ENCODE results near the gene ZFAND3.

- TF ChIP-seq TEAD4 (IDR thresholded peaks at IDR 0.05; ENCODE audit: borderline replicate concordance, insufficient read depth) (no peak), PBX3 (IDR thresholded peaks at IDR 0.05) (no peak), EZH2phosphoT487 (IDR thresholded peaks at IDR 0.05; ENCODE audit: borderline replicate concordance, low read depth) (no peak), POLR2AphosphoS5 (IDR thresholded peaks at IDR 0.05; ENCODE audit: low read depth, low read length) (no peak), FOXM1 (IDR thresholded peaks at IDR 0.05; ENCODE audit: low read depth) (no peak), USF2 (IDR thresholded peaks at IDR 0.05; ENCODE audit: borderline replicate concordance, low read depth, low read length) (no peak)
- TF ChIP-seq, protein P1, sequence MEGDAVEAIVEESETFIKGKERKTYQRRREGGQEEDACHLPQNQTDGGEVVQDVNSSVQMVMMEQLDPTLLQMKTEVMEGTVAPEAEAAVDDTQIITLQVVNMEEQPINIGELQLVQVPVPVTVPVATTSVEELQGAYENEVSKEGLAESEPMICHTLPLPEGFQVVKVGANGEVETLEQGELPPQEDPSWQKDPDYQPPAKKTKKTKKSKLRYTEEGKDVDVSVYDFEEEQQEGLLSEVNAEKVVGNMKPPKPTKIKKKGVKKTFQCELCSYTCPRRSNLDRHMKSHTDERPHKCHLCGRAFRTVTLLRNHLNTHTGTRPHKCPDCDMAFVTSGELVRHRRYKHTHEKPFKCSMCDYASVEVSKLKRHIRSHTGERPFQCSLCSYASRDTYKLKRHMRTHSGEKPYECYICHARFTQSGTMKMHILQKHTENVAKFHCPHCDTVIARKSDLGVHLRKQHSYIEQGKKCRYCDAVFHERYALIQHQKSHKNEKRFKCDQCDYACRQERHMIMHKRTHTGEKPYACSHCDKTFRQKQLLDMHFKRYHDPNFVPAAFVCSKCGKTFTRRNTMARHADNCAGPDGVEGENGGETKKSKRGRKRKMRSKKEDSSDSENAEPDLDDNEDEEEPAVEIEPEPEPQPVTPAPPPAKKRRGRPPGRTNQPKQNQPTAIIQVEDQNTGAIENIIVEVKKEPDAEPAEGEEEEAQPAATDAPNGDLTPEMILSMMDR (IDR thresholded peaks at IDR 0.05), result no peak
Measured at GRCh38 chr6:37777272-37777834, 42.2 kb upstream of the ZFAND3 start.

Measured in SK-N-SH (cell line).